ENCODE measurements around the gene FGF12.
A peak's percentile ranks its signal among the peaks of the same experiment; 100 is the strongest.

FGF12 gene

DNA sequence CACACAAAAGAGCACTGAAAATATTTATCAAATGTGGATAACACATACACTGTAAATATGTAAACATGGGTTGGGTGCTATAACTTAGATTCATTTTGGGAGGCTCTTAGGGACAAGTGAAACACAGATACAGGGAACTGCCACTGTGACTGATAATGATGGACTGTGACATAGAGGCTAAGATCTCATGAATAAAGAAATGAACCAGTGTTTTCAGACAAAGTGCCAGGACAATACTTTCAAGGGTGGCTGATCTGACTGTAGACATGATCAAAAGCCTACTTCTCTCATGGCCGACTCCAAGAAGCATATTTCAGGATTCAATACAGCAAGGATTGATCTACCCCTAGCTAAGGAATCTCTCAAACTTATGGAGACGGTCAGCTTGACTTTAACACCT, 353.8 kb downstream of the FGF12 start:
- FAIRE-seq: peak; percentile 84
- DNase-seq (ENCODE audit: insufficient read length, low spot score): no peak
- TF ChIP-seq, protein P1, sequence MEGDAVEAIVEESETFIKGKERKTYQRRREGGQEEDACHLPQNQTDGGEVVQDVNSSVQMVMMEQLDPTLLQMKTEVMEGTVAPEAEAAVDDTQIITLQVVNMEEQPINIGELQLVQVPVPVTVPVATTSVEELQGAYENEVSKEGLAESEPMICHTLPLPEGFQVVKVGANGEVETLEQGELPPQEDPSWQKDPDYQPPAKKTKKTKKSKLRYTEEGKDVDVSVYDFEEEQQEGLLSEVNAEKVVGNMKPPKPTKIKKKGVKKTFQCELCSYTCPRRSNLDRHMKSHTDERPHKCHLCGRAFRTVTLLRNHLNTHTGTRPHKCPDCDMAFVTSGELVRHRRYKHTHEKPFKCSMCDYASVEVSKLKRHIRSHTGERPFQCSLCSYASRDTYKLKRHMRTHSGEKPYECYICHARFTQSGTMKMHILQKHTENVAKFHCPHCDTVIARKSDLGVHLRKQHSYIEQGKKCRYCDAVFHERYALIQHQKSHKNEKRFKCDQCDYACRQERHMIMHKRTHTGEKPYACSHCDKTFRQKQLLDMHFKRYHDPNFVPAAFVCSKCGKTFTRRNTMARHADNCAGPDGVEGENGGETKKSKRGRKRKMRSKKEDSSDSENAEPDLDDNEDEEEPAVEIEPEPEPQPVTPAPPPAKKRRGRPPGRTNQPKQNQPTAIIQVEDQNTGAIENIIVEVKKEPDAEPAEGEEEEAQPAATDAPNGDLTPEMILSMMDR (IDR thresholded peaks at IDR 0.05; ENCODE audit: insufficient read depth, missing control alignments): no peak

DNA sequence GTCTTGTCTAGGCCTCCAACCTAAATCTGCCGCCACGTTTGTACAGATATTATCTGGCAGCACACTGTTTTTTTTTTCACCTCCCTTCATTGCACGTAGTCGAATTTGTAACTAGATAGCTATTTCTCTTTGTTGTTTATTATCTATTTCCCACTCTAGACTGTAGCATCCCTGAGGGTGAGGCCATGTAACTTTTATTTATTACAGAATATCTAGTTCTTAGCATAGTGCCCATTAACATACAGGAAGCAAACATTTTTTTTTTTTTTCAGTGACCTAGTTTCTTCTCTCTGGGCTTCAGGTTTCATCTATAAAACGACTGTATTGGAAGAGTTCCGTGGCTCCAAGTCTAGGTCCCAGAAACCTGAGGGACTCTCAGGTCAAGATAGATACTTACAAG, 354.3 kb downstream of the FGF12 start:
- DNase-seq (ENCODE audit: insufficient read length, low spot score) (no peak), FAIRE-seq (peak; percentile 29)
- TF ChIP-seq, protein P1 (IDR thresholded peaks at IDR 0.05; ENCODE audit: insufficient read depth, missing control alignments): no peak

- FAIRE-seq (peak; percentile 94), DNase-seq (ENCODE audit: insufficient read length, low spot score) (no peak)
- TF ChIP-seq, protein P1 (IDR thresholded peaks at IDR 0.05; ENCODE audit: insufficient read depth, missing control alignments): no peak
Observed at GRCh38 chr3:192372616-192373015, 354.7 kb downstream of the FGF12 start.

DNA sequence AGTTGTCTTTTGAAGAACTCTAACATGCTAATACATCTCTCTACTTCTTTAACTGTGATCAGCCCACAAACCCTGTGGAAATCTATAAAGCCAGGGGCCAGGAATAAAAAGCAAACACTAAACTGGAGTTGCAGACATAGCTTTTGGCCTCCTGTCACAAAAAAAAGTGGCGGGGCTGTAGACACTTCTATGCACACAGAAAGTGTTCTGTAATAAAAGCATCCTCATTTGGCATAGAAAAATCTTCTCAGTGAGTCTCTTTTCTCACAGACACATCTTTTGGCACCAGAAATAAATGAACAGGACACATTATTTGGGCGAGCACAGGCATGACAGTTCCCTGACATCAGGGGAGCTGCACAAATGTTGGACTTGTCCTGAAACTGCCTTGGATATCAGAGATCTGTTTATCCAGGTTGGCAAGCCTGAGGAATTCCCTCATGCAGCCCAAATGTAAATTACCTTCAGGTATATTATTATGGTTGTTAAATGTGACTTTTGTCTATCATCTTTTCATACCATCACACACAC, 355.4 kb downstream of the FGF12 start:
- FAIRE-seq: no peak

DNA sequence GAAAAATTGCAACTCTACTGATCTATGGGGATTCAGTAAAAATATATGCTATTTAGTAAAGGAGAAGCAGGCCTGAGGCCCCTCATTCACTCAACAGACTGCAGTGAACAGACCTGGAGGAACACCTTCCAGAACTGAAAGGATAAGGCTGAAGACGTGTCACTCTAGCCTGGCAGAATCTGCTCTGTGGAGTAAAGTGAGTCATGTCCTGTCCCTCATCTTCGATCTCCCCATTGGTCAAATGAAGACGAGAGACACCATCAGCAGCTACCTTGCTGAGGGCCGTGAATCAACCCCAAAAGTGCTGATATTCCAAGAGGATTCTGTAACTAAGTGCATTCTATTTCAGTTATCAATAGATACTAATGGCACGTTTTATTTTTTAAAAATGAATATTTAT, 359.7 kb downstream of the FGF12 start:
- no peak for DNase-seq (ENCODE audit: insufficient read length, low spot score)
- FAIRE-seq: no peak
- TF ChIP-seq, protein P1 (IDR thresholded peaks at IDR 0.05; ENCODE audit: insufficient read depth, missing control alignments): no peak

More for the DNA sequence above, 355.4 kb downstream of the FGF12 start:
- no peak for DNase-seq (ENCODE audit: insufficient read length, low spot score)
- TF ChIP-seq, protein P1 (IDR thresholded peaks at IDR 0.05; ENCODE audit: insufficient read depth, missing control alignments): no peak

DNA sequence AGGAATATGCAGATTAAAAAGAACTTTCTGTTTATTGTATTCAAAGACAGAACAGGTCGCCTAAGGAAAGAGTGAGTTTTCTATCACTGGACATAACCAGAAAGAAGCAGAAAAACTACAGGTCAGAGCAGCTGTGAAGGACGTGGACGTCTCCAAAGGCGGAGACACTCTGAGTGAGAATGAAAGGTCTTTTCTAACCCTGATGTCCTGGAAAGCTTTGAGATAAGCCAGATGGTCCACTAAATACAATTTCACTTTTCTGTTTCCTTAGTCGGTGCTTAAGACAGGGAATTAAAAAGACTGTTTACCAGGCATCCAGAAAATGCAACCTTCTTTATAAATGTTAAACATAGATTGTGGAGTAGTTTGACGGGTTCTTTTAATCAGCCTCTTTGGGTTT, 360.4 kb downstream of the FGF12 start:
- TF ChIP-seq, protein P1 (IDR thresholded peaks at IDR 0.05; ENCODE audit: insufficient read depth, missing control alignments): no peak
- FAIRE-seq (no peak), DNase-seq (ENCODE audit: insufficient read length, low spot score) (no peak)

DNA sequence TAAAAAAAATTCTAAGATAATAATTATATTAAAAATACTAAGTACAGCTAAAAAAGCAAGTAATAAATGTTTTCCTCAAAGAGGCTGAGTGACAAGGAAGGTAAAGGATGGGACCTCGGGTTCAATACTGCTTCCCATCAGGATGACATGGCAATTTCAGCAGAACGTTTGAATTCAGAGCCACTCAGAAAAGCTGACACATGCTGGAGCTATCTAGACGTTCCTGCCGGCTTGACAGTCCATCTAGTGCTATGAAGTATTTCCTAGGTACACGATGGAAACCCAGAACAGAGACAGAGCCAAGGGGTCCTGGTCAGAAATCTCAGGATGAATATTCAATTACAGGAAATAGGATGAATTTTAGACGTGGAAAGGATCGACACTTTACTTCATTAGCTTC, 361.8 kb downstream of the FGF12 start:
- TF ChIP-seq, protein P1 (IDR thresholded peaks at IDR 0.05; ENCODE audit: insufficient read depth, missing control alignments): no peak
- FAIRE-seq: no peak

More for the DNA sequence above, 361.8 kb downstream of the FGF12 start:
- DNase-seq (ENCODE audit: insufficient read length, low spot score): no peak
